NCI-H2196 (cell line): Measurements from ENCODE around the gene SMS.

Experiments used
- DNase-seq: peaks from one replicate; lab custom pipeline; 2025; ENCODE audit not compliant: unreplicated experiment; lab: John Stamatoyannopoulos, UW

The SMS gene

GRCh38 chrX:22037225-22037624 lies 96.7 kb downstream of the SMS start:
- no peak for DNase-seq

- no peak for DNase-seq
These were observed 97.5 kb downstream of the SMS start for GRCh38 chrX:22037911-22038537.

- no peak for DNase-seq
These were observed 99.0 kb downstream of the SMS start for GRCh38 chrX:22039541-22039940.

GRCh38 chrX:22040184-22040583 lies 99.7 kb downstream of the SMS start:
- DNase-seq = no peak

GRCh38 chrX:22041907-22042530 lies 101.5 kb downstream of the SMS start:
- no peak for DNase-seq

- no peak for DNase-seq
These were observed 103.4 kb downstream of the SMS start for GRCh38 chrX:22043872-22044271.
